Measurements from ENCODE around the gene VAV1.
"Not testable (repeated sequence)": the region's sequence is repeated elsewhere in the genome, so short reads cannot be mapped to it uniquely, and the experiment has no call there.

Gene VAV1

GRCh38 chr19:6821639-6822310 lies 49.3 kb downstream of the VAV1 start:
- DNase-seq = no peak

GRCh38 chr19:6822311-6822670 lies 49.8 kb downstream of the VAV1 start:
- DNase-seq = no peak

- DNase-seq = no peak
These were observed 52.7 kb downstream of the VAV1 start for GRCh38 chr19:6825076-6825774.

GRCh38 chr19:6826281-6826920 lies 53.9 kb downstream of the VAV1 start:
- no peak for DNase-seq

GRCh38 chr19:6828306-6828697 lies 55.8 kb downstream of the VAV1 start:
- no peak for DNase-seq

- no peak for DNase-seq
These were observed 56.5 kb downstream of the VAV1 start for GRCh38 chr19:6828698-6829633.

GRCh38 chr19:6829829-6830228 lies 57.3 kb downstream of the VAV1 start:
- DNase-seq = not testable (repeated sequence)

- DNase-seq = not testable (repeated sequence)
These were observed 58.6 kb downstream of the VAV1 start for GRCh38 chr19:6831084-6831483.

- no peak for DNase-seq
These were observed 59.9 kb downstream of the VAV1 start for GRCh38 chr19:6832412-6832811.

GRCh38 chr19:6833166-6833790 lies 60.8 kb downstream of the VAV1 start:
- no peak for DNase-seq

- no peak for DNase-seq
These were observed 61.9 kb downstream of the VAV1 start for GRCh38 chr19:6834433-6834832.

- no peak for DNase-seq
These were observed 63.0 kb downstream of the VAV1 start for GRCh38 chr19:6835501-6835900.

- no peak for DNase-seq
These were observed 65.0 kb downstream of the VAV1 start for GRCh38 chr19:6837525-6837924.

- DNase-seq = no peak
These were observed 65.7 kb downstream of the VAV1 start for GRCh38 chr19:6838062-6838655.

- DNase-seq = no peak
These were observed 70.5 kb downstream of the VAV1 start for GRCh38 chr19:6842871-6843607.

GRCh38 chr19:6847828-6848200 lies 75.3 kb downstream of the VAV1 start:
- no peak for DNase-seq

- DNase-seq = no peak
These were observed 76.5 kb downstream of the VAV1 start for GRCh38 chr19:6848986-6849385.

- no peak for DNase-seq
These were observed 77.4 kb downstream of the VAV1 start for GRCh38 chr19:6849876-6850275.

GRCh38 chr19:6851359-6851758 lies 78.9 kb downstream of the VAV1 start:
- no peak for DNase-seq

- no peak for DNase-seq
These were observed 79.5 kb downstream of the VAV1 start for GRCh38 chr19:6852001-6852400.

GRCh38 chr19:6853868-6854267 lies 81.4 kb downstream of the VAV1 start:
- DNase-seq = no peak

- DNase-seq = no peak
These were observed 82.2 kb downstream of the VAV1 start for GRCh38 chr19:6854758-6855157.
